Measurements from ENCODE around the gene SLC22A4. TPM values are rescaled to one million over a fixed set of nuclear protein-coding genes. Genes with fewer than 3 reads are reported as not detected.

The SLC22A4 gene
- total RNA-seq (2022; extraction: Qiagen RNA extraction; ENCODE audit: low read depth), result 3.6 to 5.5 TPM (median 4.1 TPM) in 5 replicates

GRCh38 chr5:132293992-132294727 lies at the start of gene SLC22A4:
Gene SLC22A4, plus strand, starts transcription at chr5:132294394. Its CDS starts 223 bp downstream, at chr5:132294617.

GRCh38 chr5:132257131-132258101 lies 36.8 kb upstream of the SLC22A4 start, which contains the start of gene PDLIM4:
Gene PDLIM4, plus strand, starts transcription at chr5:132257696. Its CDS starts 39 bp downstream, at chr5:132257735.

GRCh38 chr5:132369474-132370180 lies 75.4 kb downstream of the SLC22A4 start, which contains the start of gene SLC22A5:
Gene SLC22A5, plus strand, starts transcription at chr5:132369710. Its CDS starts 263 bp downstream, at chr5:132369973.

Other genes starting within 250 kb of the SLC22A4 start
- gene IL3, start 233.7 kb upstream of the SLC22A4 start, total RNA-seq (2022; extraction: Qiagen RNA extraction; ENCODE audit: low read depth), result not detected in 5 replicates
- gene CSF2, start 220.6 kb upstream of the SLC22A4 start, total RNA-seq (2022; extraction: Qiagen RNA extraction; ENCODE audit: low read depth), result 0.49 to 1.2 TPM (median 0.52 TPM) in 5 replicates
- 36.9 to 45.1 TPM (median 42.4 TPM) in 5 replicates for gene P4HA2, start 66.5 kb upstream of the SLC22A4 start, total RNA-seq (2022; extraction: Qiagen RNA extraction; ENCODE audit: low read depth)
- 0.08 to 0.50 TPM (median 0.19 TPM) in 4 of 5 replicates, not detected in the other for gene PDLIM4, start 36.7 kb upstream of the SLC22A4 start, total RNA-seq (2022; extraction: Qiagen RNA extraction; ENCODE audit: low read depth)
- 14.8 to 18.7 TPM (median 16.1 TPM) in 5 replicates for gene SLC22A5, start 75.3 kb downstream of the SLC22A4 start, total RNA-seq (2022; extraction: Qiagen RNA extraction; ENCODE audit: low read depth)
- gene IRF1, start 196.4 kb downstream of the SLC22A4 start, total RNA-seq (2022; extraction: Qiagen RNA extraction; ENCODE audit: low read depth), result 31.5 to 39.9 TPM (median 34.6 TPM) in 5 replicates
- gene IL5, start 249.1 kb downstream of the SLC22A4 start, total RNA-seq (2022; extraction: Qiagen RNA extraction; ENCODE audit: low read depth), result not detected in 5 replicates

Measured in A549 treated with DMSO at 1 μM for 4 hours (cell line).